Fibroblast of lung (primary cell): ENCODE results near the gene GNAO1. TPM values are rescaled to one million over a fixed set of nuclear protein-coding genes. Genes with fewer than 3 reads are reported as not detected.

Experiments used
- DNase-seq, 2 donors: peaks; one replicate each; pipeline versions ENCODE4 v3.0.0 to v3.0.0-alpha.2; 2010; ENCODE audit warnings: low read depth in 2 of 2
- H2AFZ ChIP-seq: 2 replicates; pipeline ENCODE4 v1.5.1; 2012; ENCODE audit warnings: low read length, control low read depth, inconsistent platforms
- H3K27ac ChIP-seq: 2 replicates; pipeline ENCODE4 v1.5.1; 2011; ENCODE audit warnings: low read length, control low read depth; ENCODE audit not compliant: insufficient read depth
- H3K27me3 ChIP-seq: 2 replicates; pipeline ENCODE4 v1.5.1; 2011; ENCODE audit warnings: mild to moderate bottlenecking, low read length; ENCODE audit not compliant: control insufficient read depth, insufficient read depth
- H3K36me3 ChIP-seq: 2 replicates; pipeline ENCODE4 v1.5.1; 2011; ENCODE audit warnings: low read length; ENCODE audit not compliant: control insufficient read depth, insufficient read depth
- H3K4me1 ChIP-seq: 2 replicates; pipeline ENCODE4 v1.5.1; 2011; ENCODE audit warnings: low read length; ENCODE audit not compliant: control insufficient read depth, insufficient read depth; ENCODE audit errors: extremely low read depth
- H3K4me2 ChIP-seq: 2 replicates; pipeline ENCODE4 v1.5.1; 2011; ENCODE audit warnings: low read length, control low read depth; ENCODE audit not compliant: insufficient read depth; ENCODE audit errors: extremely low read depth
- H3K4me3 ChIP-seq, 4 experiments: fragments of 200-600 bp in 1 of 4; sonication (generic) in 1 of 4; replicated peaks in 1 of 4; 2 replicates each; pipeline ENCODE4 v1.5.1; 2011 to 2016; ENCODE audit warnings: low read length in 4 of 4, low read depth in 3 of 4, mild to moderate bottlenecking in 3 of 4, control low read depth in 2 of 4, inconsistent platforms in 1 of 4, mixed read lengths in 1 of 4; ENCODE audit not compliant: insufficient read depth in 1 of 4; ENCODE audit errors: control extremely low read depth in 1 of 4
- H3K79me2 ChIP-seq: 2 replicates; pipeline ENCODE4 v1.5.1; 2012; ENCODE audit warnings: mild to moderate bottlenecking, low read length, inconsistent platforms; ENCODE audit not compliant: control insufficient read depth, insufficient read depth
- H3K9ac ChIP-seq: 2 replicates; pipeline ENCODE4 v1.5.1; 2011; ENCODE audit warnings: mild to moderate bottlenecking, low read length, control low read depth; ENCODE audit not compliant: insufficient read depth
- H3K9me3 ChIP-seq: 2 replicates; pipeline ENCODE4 v1.5.1; 2012; ENCODE audit warnings: low read depth, low read length; ENCODE audit not compliant: control insufficient read depth, insufficient read depth
- H4K20me1 ChIP-seq: 2 replicates; pipeline ENCODE4 v1.5.1; 2011; ENCODE audit warnings: low read length; ENCODE audit not compliant: control insufficient read depth, insufficient read depth; ENCODE audit errors: extremely low read depth
- EZH2 ChIP-seq: IDR thresholded peaks from 2 replicates; pipeline ENCODE4 v1.5.1; 2012; ENCODE audit warnings: low read length, control low read depth, mild to moderate bottlenecking; ENCODE audit errors: missing control alignments
- polyA plus RNA-seq, 2 donors: library from polyadenylated mRNA; depleted of rRNA in 1 of 2; stranded (reverse) in 1 of 2; unstranded in 1 of 2; fragments of >200 nt; gene quantifications; 2 replicates each; pipeline ENCODE4 v1.2.1, GENCODE V29; 2011 to 2012; ENCODE audit warnings: missing spikeins in 1 of 2
- total RNA-seq: library from RNA; depleted of rRNA; stranded (reverse); fragments of >200 nt; gene quantifications from 2 replicates; pipeline ENCODE4 v1.2.1, GENCODE V29; 2014
- TF ChIP-seq, protein P1 (sequence below), 2 donors: IDR thresholded peaks in 1 of 2; conservative IDR thresholded peaks in 1 of 2; 1 replicate in 1 of 2; 2 replicates in 1 of 2; pipeline ENCODE4 v1.5.1; 2011 to 2012; ENCODE audit warnings: low read length in 2 of 2, control low read depth in 1 of 2, inconsistent platforms in 1 of 2, low read depth in 1 of 2, mild to moderate bottlenecking in 1 of 2

GNAO1 gene
- total and polyA plus RNA-seq, 2 donors (not counting 1 experiment from before 2014, with no cell fraction given), result 0.14 to 0.17 TPM

DNA sequence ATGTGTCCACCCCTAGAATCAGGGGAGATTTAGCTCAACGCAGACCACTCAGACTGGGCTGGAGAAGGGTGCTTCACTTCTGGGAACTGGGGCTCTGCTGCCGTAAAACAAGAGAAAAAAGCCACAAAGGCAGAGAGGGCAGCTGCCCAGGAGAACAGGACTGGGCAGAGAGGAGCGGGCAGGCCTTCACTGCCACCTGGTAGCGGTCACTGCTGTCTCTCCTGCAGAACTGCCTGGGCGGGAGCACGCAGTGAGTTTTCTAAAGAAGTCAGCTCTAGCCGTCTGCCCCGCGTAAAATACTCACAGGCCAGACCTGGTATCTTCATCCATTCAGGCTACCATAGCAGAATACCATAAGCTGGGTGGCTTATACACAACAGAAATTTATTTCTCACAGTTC is 130.3 kb downstream of the GNAO1 start:
- H3K27ac ChIP-seq, result no peak overlapping the region
- H3K79me2 ChIP-seq, result no peaks in the 10 kb centered on the region
- H3K4me2 ChIP-seq, result no peak overlapping the region
- DNase-seq, result no peak
- no peak overlapping the region for H3K4me3 ChIP-seq
- H3K36me3 ChIP-seq, result no peaks in the 10 kb centered on the region
- no peak for TF ChIP-seq EZH2
- TF ChIP-seq, protein P1, sequence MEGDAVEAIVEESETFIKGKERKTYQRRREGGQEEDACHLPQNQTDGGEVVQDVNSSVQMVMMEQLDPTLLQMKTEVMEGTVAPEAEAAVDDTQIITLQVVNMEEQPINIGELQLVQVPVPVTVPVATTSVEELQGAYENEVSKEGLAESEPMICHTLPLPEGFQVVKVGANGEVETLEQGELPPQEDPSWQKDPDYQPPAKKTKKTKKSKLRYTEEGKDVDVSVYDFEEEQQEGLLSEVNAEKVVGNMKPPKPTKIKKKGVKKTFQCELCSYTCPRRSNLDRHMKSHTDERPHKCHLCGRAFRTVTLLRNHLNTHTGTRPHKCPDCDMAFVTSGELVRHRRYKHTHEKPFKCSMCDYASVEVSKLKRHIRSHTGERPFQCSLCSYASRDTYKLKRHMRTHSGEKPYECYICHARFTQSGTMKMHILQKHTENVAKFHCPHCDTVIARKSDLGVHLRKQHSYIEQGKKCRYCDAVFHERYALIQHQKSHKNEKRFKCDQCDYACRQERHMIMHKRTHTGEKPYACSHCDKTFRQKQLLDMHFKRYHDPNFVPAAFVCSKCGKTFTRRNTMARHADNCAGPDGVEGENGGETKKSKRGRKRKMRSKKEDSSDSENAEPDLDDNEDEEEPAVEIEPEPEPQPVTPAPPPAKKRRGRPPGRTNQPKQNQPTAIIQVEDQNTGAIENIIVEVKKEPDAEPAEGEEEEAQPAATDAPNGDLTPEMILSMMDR (conservative IDR thresholded peaks at IDR 0.05 in 1 of 2, IDR thresholded peaks at IDR 0.05 in 1 of 2; ENCODE audit: low read depth in 1 of 2, low read length in 2 of 2), result no peak
- no peaks in the 10 kb centered on the region for H3K9me3 ChIP-seq
- H3K9ac ChIP-seq, result no peak overlapping the region
- H2AFZ ChIP-seq, result no peak overlapping the region
- H3K4me1 ChIP-seq, result no peaks in the 10 kb centered on the region
- H3K27me3 ChIP-seq, result peaks cover 4% of the 10 kb centered on the region
- no peaks in the 10 kb centered on the region for H4K20me1 ChIP-seq

DNA sequence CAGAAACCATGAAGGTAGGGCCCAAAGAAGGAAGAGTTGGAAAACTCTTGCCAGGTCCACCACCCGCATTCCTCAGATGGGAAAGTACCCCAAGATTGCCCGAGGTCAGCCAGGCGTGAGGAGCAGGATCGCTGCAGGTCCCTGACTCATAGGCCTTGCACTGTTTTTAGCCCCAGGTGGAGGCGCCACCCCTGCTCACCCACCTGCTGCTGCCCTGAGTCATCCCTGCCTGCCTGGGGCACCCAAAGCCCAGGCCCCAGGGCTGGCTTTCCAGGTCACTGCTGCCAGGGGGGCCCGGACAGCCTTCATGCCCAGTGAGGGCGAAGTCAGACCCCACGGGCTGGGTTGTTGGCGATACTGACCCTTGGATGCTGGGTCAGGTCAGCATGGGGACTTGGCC is 133.1 kb downstream of the GNAO1 start:
- TF ChIP-seq EZH2, result no peak
- TF ChIP-seq, protein P1 (conservative IDR thresholded peaks at IDR 0.05 in 1 of 2, IDR thresholded peaks at IDR 0.05 in 1 of 2; ENCODE audit: low read depth in 1 of 2, low read length in 2 of 2), result no peak
- H3K4me2 ChIP-seq, result no peak overlapping the region
- H4K20me1 ChIP-seq, result no peaks in the 10 kb centered on the region
- H3K36me3 ChIP-seq, result no peaks in the 10 kb centered on the region
- no peaks in the 10 kb centered on the region for H3K79me2 ChIP-seq
- no peak overlapping the region for H3K27ac ChIP-seq
- H3K4me3 ChIP-seq, result no peak overlapping the region
- H2AFZ ChIP-seq, result no peak overlapping the region
- H3K9me3 ChIP-seq, result no peaks in the 10 kb centered on the region
- H3K4me1 ChIP-seq, result no peaks in the 10 kb centered on the region
- H3K27me3 ChIP-seq, result peaks cover 6% of the 10 kb centered on the region
- no peak for DNase-seq
- H3K9ac ChIP-seq, result no peak overlapping the region

DNA sequence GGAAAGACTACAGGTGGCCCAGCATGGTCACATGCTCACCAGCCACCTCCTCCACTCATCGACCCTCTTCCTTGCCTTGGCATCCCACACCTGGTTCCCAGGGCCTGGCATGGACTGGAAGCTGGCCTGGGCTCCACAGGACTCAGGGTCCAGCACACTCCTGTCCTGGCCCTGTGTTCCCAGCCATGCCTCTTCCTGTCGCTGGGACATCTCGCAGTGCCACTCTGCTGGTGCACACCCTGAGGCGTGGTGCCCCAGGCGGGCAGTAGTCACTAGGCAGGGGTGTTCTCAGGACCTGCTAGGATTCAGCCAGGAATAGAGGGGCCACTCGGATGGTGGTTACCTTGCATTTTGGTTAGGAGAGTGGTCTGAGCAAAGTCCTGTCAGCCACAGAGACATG is 134.7 kb downstream of the GNAO1 start:
- Histone ChIP-seq H3K27ac (no peak overlapping the region), H3K9ac (no peak overlapping the region), H3K9me3 (no peaks in the 10 kb centered on the region), H3K4me2 (no peak overlapping the region), H4K20me1 (no peaks in the 10 kb centered on the region), H3K4me1 (no peaks in the 10 kb centered on the region), H3K36me3 (no peaks in the 10 kb centered on the region), H3K27me3 (peaks cover 6% of the 10 kb centered on the region), H2AFZ (no peak overlapping the region), H3K79me2 (no peaks in the 10 kb centered on the region), H3K4me3 (no peak overlapping the region)
- TF ChIP-seq EZH2, result no peak
- TF ChIP-seq, protein P1 (conservative IDR thresholded peaks at IDR 0.05 in 1 of 2, IDR thresholded peaks at IDR 0.05 in 1 of 2; ENCODE audit: low read depth in 1 of 2, low read length in 2 of 2), result no peak
- DNase-seq, result no peak
